Measurements from ENCODE around the gene CSHL1. TPM values are rescaled to one million over a fixed set of nuclear protein-coding genes. Genes with fewer than 3 reads are reported as not detected.
"Not testable (repeated sequence)": the region's sequence is repeated elsewhere in the genome, so short reads cannot be mapped to it uniquely, and the experiment has no call there.

The CSHL1 gene
- total RNA-seq, 2 experiments from 2014 or later, result not detected

DNA sequence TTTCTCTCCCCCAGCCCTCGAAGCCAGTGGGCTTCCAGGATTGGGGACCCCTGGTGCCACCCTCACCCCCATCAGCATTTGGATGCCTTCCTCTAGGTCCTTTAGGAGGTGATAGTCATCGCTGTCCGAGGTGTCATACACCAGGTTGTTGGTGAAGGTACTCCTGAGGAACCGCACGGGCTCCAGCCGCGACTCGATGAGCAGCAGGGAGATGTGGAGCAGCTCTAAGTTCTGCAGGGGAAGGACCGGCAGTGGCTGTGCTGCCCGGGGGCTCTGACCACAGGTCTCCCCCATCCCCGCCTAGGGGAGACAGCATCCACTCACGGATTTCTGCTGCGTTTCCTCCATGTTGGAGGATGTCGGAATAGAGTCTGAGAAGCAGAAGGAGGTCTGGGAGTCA lies 962 bp downstream of the CSHL1 start:
- ChIA-PET POLR2A (no interaction called here), CTCF (interaction anchor here (3.7 kb wide), 1 partner anchor 118 kb away, joined by 16 read pairs; no protein-coding TSS in a partner anchor)
- H3K27me3 Mint-ChIP-seq, result peaks cover 10% of the 10 kb centered on the region
- no peaks in the 10 kb centered on the region for H3K9me3 Mint-ChIP-seq
- peaks cover 3% of the 10 kb centered on the region for H3K4me1 Mint-ChIP-seq
- DNase-seq, result no peak
- H3K4me3 Mint-ChIP-seq, result no peak overlapping the region
- no peak overlapping the region for H3K27ac Mint-ChIP-seq
- no peaks in the 10 kb centered on the region for H3K36me3 Mint-ChIP-seq (ENCODE audit: low read depth)

GRCh38 chr17:63909586-63909985 lies 1.5 kb downstream of the CSHL1 start:
- CTCF ChIA-PET; H3K4me3 Mint-ChIP-seq; H3K27ac Mint-ChIP-seq; H3K9me3 Mint-ChIP-seq; H3K4me1 Mint-ChIP-seq; DNase-seq; H3K36me3 Mint-ChIP-seq (ENCODE audit: low read depth); POLR2A ChIA-PET; H3K27me3 Mint-ChIP-seq: not testable (repeated sequence)

GRCh38 chr17:63907161-63907778 lies 3.8 kb downstream of the CSHL1 start:
- H3K27me3 Mint-ChIP-seq, result peaks cover 15% of the 10 kb centered on the region
- POLR2A ChIA-PET; H3K27ac Mint-ChIP-seq; H3K4me1 Mint-ChIP-seq; H3K4me3 Mint-ChIP-seq; H3K9me3 Mint-ChIP-seq; H3K36me3 Mint-ChIP-seq (ENCODE audit: low read depth): not testable (repeated sequence)
- peak; percentile 27 for DNase-seq
- CTCF ChIA-PET, result interaction anchor here (0.8 to 2.2 kb wide), 4 partner anchors 12 to 118 kb away, joined by 3 to 7 read pairs (median 4); no protein-coding TSS in a partner anchor

- DNase-seq; H3K27ac Mint-ChIP-seq; H3K4me1 Mint-ChIP-seq; POLR2A ChIA-PET; H3K36me3 Mint-ChIP-seq (ENCODE audit: low read depth); H3K9me3 Mint-ChIP-seq; H3K4me3 Mint-ChIP-seq: not testable (repeated sequence)
- peaks cover 24% of the 10 kb centered on the region for H3K27me3 Mint-ChIP-seq
- CTCF ChIA-PET, result interaction anchor here (0.6 to 2.0 kb wide), 9 partner anchors 15 to 377 kb away, joined by 3 to 7 read pairs (median 3); no protein-coding TSS in a partner anchor
Measured at GRCh38 chr17:63904796-63905195, 6.3 kb downstream of the CSHL1 start.

DNA sequence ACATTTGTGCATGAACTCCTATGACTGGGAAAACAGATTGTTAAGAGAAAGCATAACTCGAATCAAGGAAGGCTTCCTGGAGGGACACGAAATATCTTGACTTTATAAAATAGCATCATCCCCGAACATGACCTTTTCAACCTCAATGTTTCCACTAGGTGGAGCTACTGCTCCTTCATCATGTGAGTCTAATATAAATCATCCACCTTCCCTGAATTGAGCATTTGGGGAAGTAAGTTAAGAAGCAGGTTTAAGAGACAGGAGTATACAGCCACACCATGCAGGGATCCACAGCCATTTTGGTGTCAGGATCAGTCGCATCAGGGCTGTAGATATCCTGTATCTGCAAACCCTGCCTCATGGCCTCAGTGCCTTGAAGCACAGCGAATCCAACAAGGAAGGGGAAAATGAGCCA lies 7.3 kb downstream of the CSHL1 start:
- H3K4me1 Mint-ChIP-seq; POLR2A ChIA-PET; H3K9me3 Mint-ChIP-seq; H3K27ac Mint-ChIP-seq; H3K4me3 Mint-ChIP-seq; H3K36me3 Mint-ChIP-seq (ENCODE audit: low read depth): not testable (repeated sequence)
- peaks cover 22% of the 10 kb centered on the region for H3K27me3 Mint-ChIP-seq
- CTCF ChIA-PET, result interaction anchor here (0.6 to 2.0 kb wide), 13 partner anchors 15 to 378 kb away, joined by 3 to 7 read pairs (median 3); partner anchors contain the start of genes GH1 and ICAM2
- peak; percentile 59 for DNase-seq

DNA sequence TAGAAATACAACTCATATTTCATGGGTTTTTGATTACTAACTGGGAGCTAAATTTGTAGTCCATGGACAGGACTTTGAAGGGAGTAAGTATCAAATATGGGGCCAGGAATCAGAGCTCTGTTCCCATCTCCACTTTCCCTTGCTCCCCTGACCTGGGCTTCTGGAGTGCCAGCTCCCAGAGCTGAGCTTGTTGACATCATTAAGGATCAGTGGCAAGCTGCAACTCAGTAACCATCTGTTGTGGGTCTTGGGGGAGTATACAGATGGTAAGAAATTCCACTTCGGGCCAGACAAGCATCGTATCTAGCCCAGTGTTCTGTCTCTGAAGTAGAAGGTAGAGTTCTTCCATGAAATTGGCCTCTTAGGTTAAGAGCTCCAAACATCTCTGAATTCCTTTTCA lies 9.1 kb downstream of the CSHL1 start:
- H3K4me1 Mint-ChIP-seq; H3K27ac Mint-ChIP-seq; H3K4me3 Mint-ChIP-seq; H3K36me3 Mint-ChIP-seq (ENCODE audit: low read depth); H3K9me3 Mint-ChIP-seq; POLR2A ChIA-PET; DNase-seq: not testable (repeated sequence)
- H3K27me3 Mint-ChIP-seq, result peaks cover 17% of the 10 kb centered on the region
- CTCF ChIA-PET, result interaction anchor here (1.1 to 1.2 kb wide), 3 partner anchors 53 to 229 kb away, joined by 3 to 7 read pairs (median 4); no protein-coding TSS in a partner anchor

DNA sequence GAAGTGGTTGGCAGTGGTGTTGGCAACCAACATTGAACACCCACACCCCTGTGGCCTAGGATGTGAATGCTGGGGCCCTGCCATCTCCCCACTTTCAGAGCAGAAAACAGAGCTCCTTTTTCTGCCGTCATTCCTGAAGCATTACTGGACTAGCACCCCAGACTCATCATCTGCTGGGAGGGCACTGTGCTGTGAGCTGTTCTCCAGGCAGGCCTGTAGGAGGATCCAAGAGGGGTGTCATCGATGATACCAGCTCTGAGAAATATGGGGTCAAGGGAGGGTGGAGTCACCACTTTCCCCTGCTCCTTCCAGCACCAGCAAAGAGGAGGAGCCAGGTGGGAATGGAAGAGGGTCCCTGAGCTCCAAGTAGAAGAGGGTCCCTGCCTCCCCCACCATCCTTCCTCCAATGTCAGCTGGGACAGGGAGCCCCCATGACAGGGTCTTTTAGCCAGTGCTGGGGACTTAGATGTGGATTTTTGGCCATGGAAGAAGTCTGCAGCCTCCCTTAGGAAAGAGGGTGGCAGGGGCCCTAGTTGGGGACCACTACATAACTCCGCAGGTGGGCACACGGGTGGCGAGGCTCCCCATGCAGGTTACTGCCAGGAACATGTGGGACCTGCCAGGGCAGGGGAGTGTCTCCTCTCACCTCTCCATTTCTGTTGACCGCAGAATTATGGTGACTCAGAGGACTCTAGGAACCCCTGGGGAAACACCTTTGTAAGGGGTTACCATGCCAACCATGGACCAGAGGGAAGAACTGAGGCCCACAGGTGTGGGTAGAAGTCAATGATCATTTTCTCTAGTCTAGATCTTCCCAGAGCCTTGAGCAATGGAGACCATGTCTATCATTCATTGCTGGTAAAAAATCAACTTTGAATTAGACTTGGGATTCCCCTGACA lies 11.9 kb downstream of the CSHL1 start:
- peak; percentile 18 for DNase-seq
- POLR2A ChIA-PET; H3K9me3 Mint-ChIP-seq; H3K4me1 Mint-ChIP-seq; H3K4me3 Mint-ChIP-seq; H3K36me3 Mint-ChIP-seq (ENCODE audit: low read depth); H3K27ac Mint-ChIP-seq: not testable (repeated sequence)
- H3K27me3 Mint-ChIP-seq, result peaks cover 18% of the 10 kb centered on the region
- CTCF ChIA-PET, result interaction anchor here (0.6 kb wide), 1 partner anchor 158 kb away, joined by 3 read pairs; no protein-coding TSS in a partner anchor

DNA sequence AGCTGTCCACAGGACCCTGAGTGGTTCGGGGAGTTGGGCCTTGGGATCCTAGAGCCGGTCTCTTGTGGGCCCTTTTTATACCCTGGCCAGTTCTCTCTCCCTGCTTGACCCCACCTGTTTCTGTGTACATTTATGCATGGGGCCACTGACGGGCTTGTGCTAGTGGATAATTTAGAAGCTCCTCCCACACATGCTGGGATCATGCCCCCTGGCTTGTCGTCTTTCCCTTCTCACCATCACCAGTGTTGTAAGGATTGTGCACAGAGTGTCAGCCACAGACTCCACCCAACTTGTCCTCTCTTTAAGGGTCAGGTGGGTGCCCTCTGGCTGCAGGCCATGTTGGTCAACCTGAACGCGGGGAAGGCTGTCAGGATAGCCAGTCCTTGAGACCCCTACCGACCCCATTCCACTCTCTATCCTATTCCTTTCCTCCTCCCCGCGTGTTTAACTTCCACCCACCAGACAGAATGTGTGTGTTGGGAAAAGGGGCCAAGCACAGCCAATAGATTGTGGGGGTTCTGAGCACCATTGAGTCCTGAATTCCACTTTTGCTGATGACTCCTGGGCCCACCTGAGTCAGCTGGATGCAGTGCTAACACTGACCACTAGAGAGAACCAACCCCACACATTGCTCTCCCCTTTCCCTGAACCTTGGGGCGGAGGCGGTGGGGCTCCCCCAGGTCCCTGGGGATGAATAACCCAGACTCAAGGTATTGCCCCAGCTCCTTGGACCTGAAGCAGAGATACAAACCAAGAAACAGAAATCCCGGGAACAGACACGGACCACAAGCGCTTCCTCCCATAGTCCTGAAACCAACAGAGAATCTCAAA lies 14.3 kb downstream of the CSHL1 start, which contains the start of gene CSH1:
Gene CSH1 (minus strand): TSS at position 51 of the 831 bp plus-strand sequence. CDS start 63 bp downstream, outside the sequence.
- H3K4me3 Mint-ChIP-seq; H3K27ac Mint-ChIP-seq; DNase-seq; H3K36me3 Mint-ChIP-seq (ENCODE audit: low read depth); CTCF ChIA-PET; POLR2A ChIA-PET; H3K4me1 Mint-ChIP-seq; H3K9me3 Mint-ChIP-seq: not testable (repeated sequence)
- H3K27me3 Mint-ChIP-seq, result peaks cover 21% of the 10 kb centered on the region

- POLR2A ChIA-PET, DNase-seq: not testable (repeated sequence)
- peaks cover 19% of the 10 kb centered on the region for H3K27me3 Mint-ChIP-seq
Measured at GRCh38 chr17:63894821-63895220, 16.2 kb downstream of the CSHL1 start.

DNA sequence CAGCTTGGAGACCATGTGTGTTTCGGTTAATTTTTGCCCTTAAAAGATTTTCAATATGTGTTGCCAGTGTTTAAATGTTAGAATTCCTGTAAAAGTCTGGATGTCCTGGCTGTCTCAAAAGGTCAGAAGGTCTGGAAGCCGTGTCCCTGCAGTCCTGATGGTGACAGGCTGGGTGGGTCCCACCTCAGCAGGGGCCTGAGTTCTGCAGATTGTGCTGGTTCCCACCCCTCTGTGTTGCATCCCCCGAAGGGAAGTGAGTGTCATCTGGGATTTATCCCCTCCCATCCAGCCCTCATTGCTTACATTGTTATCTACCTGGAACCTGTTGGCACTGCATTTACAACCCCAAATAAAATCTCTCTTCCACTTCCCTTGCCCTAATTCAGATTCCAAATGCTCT lies 17.0 kb downstream of the CSHL1 start:
- DNase-seq; H3K27ac Mint-ChIP-seq; H3K4me3 Mint-ChIP-seq; H3K4me1 Mint-ChIP-seq; H3K9me3 Mint-ChIP-seq; POLR2A ChIA-PET; H3K36me3 Mint-ChIP-seq (ENCODE audit: low read depth); CTCF ChIA-PET: not testable (repeated sequence)
- H3K27me3 Mint-ChIP-seq, result peaks cover 20% of the 10 kb centered on the region

More at GRCh38 chr17:63894821-63895220, 16.2 kb downstream of the CSHL1 start:
- H3K9me3 Mint-ChIP-seq; H3K27ac Mint-ChIP-seq; H3K4me3 Mint-ChIP-seq; H3K4me1 Mint-ChIP-seq; H3K36me3 Mint-ChIP-seq (ENCODE audit: low read depth); CTCF ChIA-PET: not testable (repeated sequence)

DNA sequence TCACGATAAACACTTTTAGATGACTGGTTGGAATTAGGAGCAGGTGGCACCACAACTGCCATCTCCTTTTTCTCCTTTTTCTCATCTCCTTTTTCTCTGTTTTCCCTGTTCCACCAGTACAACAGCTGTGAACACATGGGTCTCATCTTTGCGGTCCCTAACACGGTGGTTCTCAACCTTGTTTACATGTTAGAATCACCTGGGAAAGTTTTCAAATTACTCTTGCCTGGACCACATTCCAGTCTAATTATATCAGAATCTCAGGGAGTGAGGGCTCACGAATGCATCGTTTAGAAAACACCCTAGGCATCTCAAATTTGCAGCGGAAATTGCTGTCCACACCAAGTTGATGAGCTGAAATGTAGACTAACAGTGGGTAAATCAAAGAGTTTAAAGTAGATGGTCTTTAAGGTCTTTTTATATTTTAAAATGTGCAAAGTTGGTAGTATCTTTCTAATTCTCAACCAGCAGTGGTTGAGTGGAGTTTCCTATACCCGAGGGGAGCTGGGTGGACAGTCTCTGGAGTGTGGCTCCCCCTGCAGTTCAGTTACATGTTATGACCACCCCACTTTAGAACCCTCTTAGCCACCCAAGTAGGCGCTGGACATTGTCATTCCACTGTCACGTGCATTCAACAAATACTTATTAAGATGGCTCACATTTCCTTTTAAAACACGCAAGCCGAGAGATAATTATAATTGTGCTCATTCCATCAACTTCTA lies 18.6 kb downstream of the CSHL1 start:
- H3K36me3 Mint-ChIP-seq (ENCODE audit: low read depth); H3K4me1 Mint-ChIP-seq; CTCF ChIA-PET; H3K9me3 Mint-ChIP-seq; H3K4me3 Mint-ChIP-seq; POLR2A ChIA-PET; H3K27ac Mint-ChIP-seq; DNase-seq: not testable (repeated sequence)
- H3K27me3 Mint-ChIP-seq, result peaks cover 28% of the 10 kb centered on the region

Data from activated CD4-positive, alpha-beta T cell treated with anti-CD3 and anti-CD28 coated beads, Interleukin-2, amount 10 ng/mL, durations not matched to agents 7 days and 5 days (primary cell).